HepG2 (cell line): ENCODE data around the gene GRIK3. TPM values are rescaled to one million over a fixed set of nuclear protein-coding genes. Genes with fewer than 3 reads are reported as not detected.

ENCODE experiments used
- ATAC-seq: fragments of 200-7000 bp; cut with Tn5 transposase; 3 replicates; pipeline ENCODE4 v1.9.1; 2020; ENCODE audit warnings: mild to moderate bottlenecking, moderate library complexity
- BruUV-seq: library from RNA; stranded (reverse); fragments of 400-500 nt; replicated peaks from 2 replicates; lab custom pipeline; 2021; lab: Mats Ljungman, UMichigan
- CTCF ChIA-PET: fragments of 300-600 bp; formaldehyde crosslinking; extraction: SDS; loops from one replicate; lab custom pipeline; 2021; ENCODE audit warnings: low total read pairs, inconsistent platforms, low intra/inter-chr PET ratio; lab: Yijun Ruan, JAX
- POLR2A ChIA-PET: fragments of 350-600 bp; sonication (Branson Sonifier 250); formaldehyde crosslinking; loops from one replicate; lab custom pipeline; 2020; ENCODE audit warnings: antibody characterized with exemption, inconsistent platforms; lab: Yijun Ruan, JAX
- DNase-seq: peaks from one replicate; pipeline ENCODE4 v3.0.0-alpha.2; 2015; ENCODE audit warnings: low spot score
- FAIRE-seq: peaks from 3 replicates; lab custom pipeline; 2011; peaks lifted over from hg19 to GRCh38; lab: Jason Lieb, UNC
- H2AFZ ChIP-seq: one replicate; pipeline ENCODE4 v1.6.1; 2011; ENCODE audit warnings: low read length, inconsistent platforms
- H3K27ac ChIP-seq: fragments of 300-600 bp; 3 replicates; pipeline ENCODE4 v1.8.0; 2011; ENCODE audit warnings: mixed run types, mild to moderate bottlenecking, mixed read lengths, low read length, inconsistent platforms; ENCODE audit not compliant: insufficient read depth; ENCODE audit errors: extremely low read length
- H3K27me3 ChIP-seq, 2 experiments: fragments of 200-600 bp in 1 of 2; 2 replicates in 1 of 2; 3 replicates in 1 of 2; pipeline versions ENCODE4 v1.6.0 to v1.8.0; 2011; ENCODE audit warnings: low read length in 2 of 2, mild to moderate bottlenecking in 2 of 2, moderate library complexity in 2 of 2, inconsistent platforms in 1 of 2; ENCODE audit not compliant: insufficient read depth in 2 of 2, control insufficient read depth in 1 of 2
- H3K36me3 ChIP-seq, 2 experiments: fragments of 200-600 bp in 1 of 2; replicated peaks in 1 of 2; 2 replicates in 1 of 2; 3 replicates in 1 of 2; pipeline versions ENCODE4 v1.5.1 to v1.8.0; 2011; ENCODE audit warnings: low read length in 2 of 2, inconsistent platforms in 1 of 2; ENCODE audit not compliant: insufficient read depth in 2 of 2, control insufficient read depth in 1 of 2
- H3K4me1 ChIP-seq: 2 replicates; pipeline ENCODE4 v1.5.1; 2012; ENCODE audit warnings: low read length, inconsistent platforms; ENCODE audit not compliant: insufficient read depth
- H3K4me2 ChIP-seq: 2 replicates; pipeline ENCODE4 v1.6.0; 2011; ENCODE audit warnings: low read depth, low read length, inconsistent platforms
- H3K4me3 ChIP-seq, 3 experiments: fragments of 200-600 bp in 1 of 3; sonication (generic), shearing (Covaris generic) in 1 of 3; replicated peaks in 1 of 3; 2 replicates each; pipeline ENCODE4 v1.5.1; 2011 to 2016; ENCODE audit warnings: low read length in 3 of 3, inconsistent platforms in 2 of 3, low read depth in 2 of 3, mild to moderate bottlenecking in 2 of 3, control low read depth in 1 of 3, mixed read lengths in 1 of 3; ENCODE audit not compliant: insufficient read depth in 1 of 3
- H3K79me2 ChIP-seq: one replicate; pipeline ENCODE4 v1.6.1; 2011; ENCODE audit warnings: low read length, inconsistent platforms; ENCODE audit not compliant: insufficient read depth
- H3K9ac ChIP-seq: 2 replicates; pipeline ENCODE4 v1.6.0; 2011; ENCODE audit warnings: mild to moderate bottlenecking, low read depth, low read length, inconsistent platforms; ENCODE audit not compliant: insufficient read depth
- H3K9me3 ChIP-seq: 2 replicates; pipeline ENCODE4 v1.5.1; 2012; ENCODE audit warnings: mild to moderate bottlenecking, low read length
- H4K20me1 ChIP-seq: 2 replicates; pipeline ENCODE4 v1.6.0; 2011; ENCODE audit warnings: inconsistent platforms, mild to moderate bottlenecking, low read length, moderate library complexity; ENCODE audit not compliant: insufficient read depth
- CTCF ChIP-seq: sonication (generic); formaldehyde crosslinking; IDR thresholded peaks from 2 replicates; pipeline ENCODE4 v1.5.0; 2020; ENCODE audit warnings: mild to moderate bottlenecking, missing genetic modification reagents, moderate library complexity
- NRL ChIP-seq: sonication (generic); formaldehyde crosslinking; IDR thresholded peaks from 2 replicates; pipeline ENCODE4 v1.5.0; 2020; ENCODE audit warnings: missing genetic modification reagents, mild to moderate bottlenecking, moderate library complexity, borderline replicate concordance
- WGBS: methylation state at CpG from one replicate; pipeline ENCODE4 v1.1.6; 2017; ENCODE audit warnings: low lambda C conversion rate; 5-methylcytosine and 5-hydroxymethylcytosine counted together
- in situ Hi-C: cut with HindIII; loops from 2 replicates; pipeline ENCODE4 v1.10.0; 2017; ENCODE audit warnings: low pct_unique_long_range_greater_than_20kb; ENCODE audit not compliant: extremely low pct_ligation_motif_present
- intact Hi-C: fragments of 100-400 bp; cut with micrococcal nuclease; formaldehyde crosslinking; loops from one replicate; pipeline ENCODE4 v1.10.0; 2022; ENCODE audit not compliant: unreplicated experiment
- polyA plus RNA-seq, 8 experiments: library from polyadenylated mRNA; depleted of rRNA in 3 of 8; stranded (reverse) in 7 of 8; unstranded in 1 of 8; fragments of >200 nt; fragmentation: Illumina TruSeq in 4 of 8; extraction: Trizol in 4 of 8; gene quantifications; 2 replicates each; pipeline versions ENCODE4 v1.2.1 to v1.2.3, GENCODE V29; 2011 to 2016; ENCODE audit warnings: low read depth in 4 of 8, missing spikeins in 1 of 8, mixed read lengths in 1 of 8; ENCODE audit not compliant: insufficient read depth in 1 of 8
- total RNA-seq, 5 experiments: library from RNA; depleted of rRNA; stranded (reverse); fragments of >200 nt; fragmentation: Illumina TruSeq; extraction: Trizol; gene quantifications; 2 replicates each; pipeline ENCODE4 v1.2.3, GENCODE V29; 2016; ENCODE audit warnings: low read depth in 1 of 5

Gene GRIK3
- total and polyA plus RNA-seq, 2 of the 13 experiments (the other 11 are each of a cell fraction or from before 2014, with no cell fraction given) = not detected

GRCh38 chr1:37035796-37036666 lies 1.7 kb upstream of the GRIK3 start:
- WGBS = 4% methylated on average over 19 of the region's 20 CpGs
- peak; percentile 41; the same call in 1 of the 3 replicates for ATAC-seq
- POLR2A ChIA-PET = no interaction called here

More at GRCh38 chr1:37035796-37036666, 1.7 kb upstream of the GRIK3 start:
- no peaks in the 10 kb centered on the region for H3K36me3 ChIP-seq
- no peaks in the 10 kb centered on the region for H3K4me1 ChIP-seq
- no peak overlapping the region for H3K4me2 ChIP-seq
- no peaks in the 10 kb centered on the region for H3K9me3 ChIP-seq
- no peak overlapping the region for H2AFZ ChIP-seq
- BruUV-seq = no TSS peak
- no peak overlapping the region for H3K9ac ChIP-seq
- H3K27ac ChIP-seq = no peak overlapping the region
- DNase-seq = no peak
- H3K79me2 ChIP-seq = no peaks in the 10 kb centered on the region
- intact Hi-C loops (no loop called here), in situ Hi-C loops (loop anchor here (25.0 kb wide), 1 partner anchor 324 kb away; no protein-coding TSS in a partner anchor)
- peaks cover 4% of the 10 kb centered on the region; the same call in 1 of the 2 replicates for H4K20me1 ChIP-seq
- no peak for FAIRE-seq
- no peak for TF ChIP-seq NRL (CRISPR knock-in tag)
- 0 out of 2 replicates have a peak, but pooled peaks have one; percentile 16 for TF ChIP-seq CTCF (CRISPR knock-in tag)
- CTCF ChIA-PET = no interaction called here
- H3K27me3 ChIP-seq = peaks cover 3 to 45% of the 10 kb centered on the region in 2 experiments
- H3K4me3 ChIP-seq = no peak overlapping the region
